Stimulated activated CD4-positive, alpha-beta T cell treated with anti-CD3 and anti-CD28 coated beads, TNF-alpha, amount 100 ng/mL, for 48 hours (primary cell): ENCODE measurements around the gene GPBP1.
"Not testable (repeated sequence)": the region's sequence is repeated elsewhere in the genome, so short reads cannot be mapped to it uniquely, and the experiment has no call there.

Source experiments
- DNase-seq, 3 donors: peaks; one replicate each; pipeline ENCODE4 v3.0.0-alpha.2; 2020; ENCODE audit warnings: low read depth in 3 of 3

GPBP1 gene

GRCh38 chr5:57173319-57174127, at the start of gene GPBP1:
TSS of gene GPBP1 (plus strand) at chr5:57174059. CDS start at chr5:57214131, 40,072 bp downstream.
- peak; percentile 95 to 98 (median 96) for DNase-seq

GRCh38 chr5:57128325-57128724, 45.5 kb upstream of the GPBP1 start:
- no peak for DNase-seq

GRCh38 chr5:57133574-57133973, 40.3 kb upstream of the GPBP1 start:
- no peak for DNase-seq

GRCh38 chr5:57137401-57137800, 36.5 kb upstream of the GPBP1 start:
- DNase-seq, result no peak

GRCh38 chr5:57152316-57152715, 21.5 kb upstream of the GPBP1 start:
- no peak for DNase-seq

DNA sequence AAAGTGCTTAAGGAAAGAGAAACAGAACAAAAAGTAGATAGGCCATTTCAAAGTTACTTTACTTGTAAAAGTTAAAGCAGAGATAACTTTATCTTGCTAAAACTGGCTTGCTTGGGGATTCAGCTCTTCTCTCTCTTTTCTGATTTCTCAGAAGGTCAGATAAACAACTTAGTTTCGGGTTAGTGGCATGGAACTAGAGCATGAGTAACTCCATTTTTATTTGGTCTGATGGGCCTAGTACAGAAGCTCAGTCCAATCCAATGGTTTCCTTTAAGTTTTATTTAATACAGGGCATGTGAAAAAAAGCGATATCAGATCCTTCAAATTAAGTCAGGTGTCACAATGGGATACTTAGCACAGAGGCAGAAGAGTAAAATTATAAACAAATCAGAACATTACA, 18.8 kb upstream of the GPBP1 start:
- DNase-seq, result no peak

DNA sequence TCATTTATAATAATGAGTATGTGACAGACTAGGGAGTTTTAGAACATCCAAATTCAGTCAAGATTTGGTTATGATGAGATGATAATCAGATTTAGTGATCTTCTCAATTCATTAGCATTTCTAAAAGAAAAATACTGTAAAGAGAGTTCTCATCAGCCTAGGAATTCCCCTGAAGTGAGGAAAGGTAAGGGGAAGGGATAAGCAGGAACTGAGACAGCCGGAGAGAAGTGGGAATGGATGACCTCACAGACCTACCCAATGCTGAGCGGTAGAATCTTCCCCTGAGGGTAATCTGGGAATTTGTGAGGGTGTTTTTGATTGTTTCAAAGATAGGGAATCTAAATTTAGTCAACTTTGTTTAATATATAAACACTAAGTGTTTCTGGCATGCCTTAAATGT, 16.7 kb upstream of the GPBP1 start:
- DNase-seq, result no peak

DNA sequence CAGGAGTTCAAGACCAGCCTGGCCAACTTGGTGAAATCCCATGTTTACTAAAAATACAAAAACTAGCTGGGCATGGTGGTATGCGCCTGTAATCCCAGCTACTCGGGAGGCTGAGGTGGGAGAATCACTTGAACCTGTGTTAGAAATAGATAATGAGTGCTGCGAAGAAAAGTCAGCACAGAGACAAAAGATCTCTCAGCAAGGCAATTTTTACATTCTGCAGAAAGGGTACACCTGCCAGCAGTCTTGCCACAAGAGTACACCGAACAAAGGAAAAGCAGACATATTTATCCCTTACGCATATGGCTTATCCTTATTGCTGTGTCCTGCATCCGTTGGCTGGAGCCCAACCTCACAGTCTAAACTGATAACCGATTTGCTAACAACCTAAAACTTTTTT, 16.2 kb upstream of the GPBP1 start:
- no peak for DNase-seq

DNA sequence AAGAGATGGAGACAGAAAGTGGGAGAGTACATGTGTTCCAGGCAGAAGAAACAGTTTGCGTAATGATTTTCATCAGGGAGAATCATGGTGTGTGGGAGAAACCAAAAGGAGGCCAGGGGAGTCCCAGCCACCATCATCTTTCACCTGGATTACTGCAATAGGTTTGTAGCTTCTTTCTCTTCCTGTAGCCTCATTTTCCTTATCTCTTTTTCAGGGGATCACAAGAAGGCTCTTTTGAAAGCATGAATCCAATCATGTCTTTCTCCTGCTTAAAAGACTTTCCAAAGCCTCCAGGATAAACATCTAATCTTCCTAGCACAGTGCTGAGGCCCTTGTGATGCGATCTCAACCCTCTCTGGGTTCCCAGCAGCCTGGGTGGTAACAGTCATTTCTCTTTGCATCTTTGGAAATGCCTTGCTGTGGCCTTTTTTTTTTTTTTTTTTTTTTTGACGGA, 10.3 kb upstream of the GPBP1 start:
- DNase-seq, result no peak

DNA sequence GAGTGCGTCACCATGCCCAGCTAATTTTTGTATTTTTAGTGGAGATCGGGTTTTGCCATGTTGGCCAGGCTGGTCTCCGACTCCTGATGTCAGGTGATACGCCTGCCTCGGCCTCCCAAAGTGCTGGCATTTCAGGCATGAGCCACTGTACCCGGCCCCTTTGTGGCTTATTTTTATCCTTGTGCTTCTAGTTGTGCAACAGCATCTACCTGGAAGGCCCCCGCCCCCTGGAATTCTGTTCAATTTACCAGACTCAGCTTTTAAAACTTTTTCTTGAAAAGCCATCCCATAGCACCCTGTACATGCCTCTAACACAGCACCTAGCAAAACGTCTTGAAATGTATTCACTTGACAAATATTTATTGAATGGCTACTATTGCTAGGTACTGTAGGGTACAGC, 9.7 kb upstream of the GPBP1 start:
- no peak for DNase-seq

DNA sequence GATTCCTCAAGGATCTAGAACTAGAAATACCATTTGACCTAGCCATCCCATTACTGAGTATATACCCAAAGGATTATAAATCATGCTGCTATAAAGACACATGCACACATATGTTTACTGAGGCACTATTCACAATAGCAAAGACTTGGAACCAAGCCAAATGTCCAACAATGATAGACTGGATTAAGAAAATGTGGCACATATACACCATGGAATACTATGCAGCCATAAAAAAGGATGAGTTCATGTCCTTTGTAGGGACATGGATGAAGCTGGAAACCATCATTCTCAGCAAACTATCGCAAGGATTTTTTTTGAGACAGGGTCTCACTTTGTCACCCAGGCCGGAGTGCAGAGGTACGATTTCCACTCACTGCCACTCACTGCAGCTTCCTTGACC, 8.7 kb upstream of the GPBP1 start:
- DNase-seq, result not testable (repeated sequence)

DNA sequence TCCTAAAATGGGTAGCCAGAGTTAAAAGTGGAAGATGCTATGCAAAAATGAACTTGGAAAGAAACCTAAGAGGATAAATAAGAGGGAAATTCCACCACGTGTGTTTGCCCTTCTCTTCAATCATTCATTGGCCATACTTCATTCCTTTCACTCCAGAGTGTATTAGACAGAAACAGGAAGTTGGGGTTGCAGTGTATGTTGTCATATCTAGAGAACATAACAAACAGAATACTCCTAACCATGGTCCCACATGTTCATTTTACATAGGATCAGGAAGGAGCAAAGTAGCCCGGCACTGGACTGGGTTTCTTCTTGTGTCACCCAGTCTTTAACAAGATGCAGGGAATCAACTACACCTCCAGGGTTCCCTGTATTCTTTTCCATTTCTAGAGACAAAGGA, 7.6 kb upstream of the GPBP1 start:
- DNase-seq, result no peak

DNA sequence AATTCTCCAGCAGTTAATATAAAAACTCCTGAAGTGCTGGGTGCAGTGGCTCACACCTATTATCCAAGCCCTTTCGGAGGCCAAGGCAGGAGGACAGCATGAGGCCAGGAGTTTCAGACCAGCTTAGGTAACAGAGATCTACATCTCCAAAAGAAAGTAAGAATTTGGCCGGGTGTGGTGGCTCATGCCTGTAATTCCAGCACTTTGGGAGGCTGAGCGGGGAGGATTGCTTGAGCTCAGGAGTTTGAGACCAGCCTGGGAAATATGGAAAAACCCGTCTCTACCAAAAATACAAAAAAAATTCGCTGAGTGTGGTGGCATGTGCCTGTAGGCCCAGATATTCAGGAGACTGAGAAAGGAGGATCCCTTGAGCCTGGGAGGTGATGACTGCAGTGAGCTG, 6.7 kb upstream of the GPBP1 start:
- DNase-seq, result no peak

DNA sequence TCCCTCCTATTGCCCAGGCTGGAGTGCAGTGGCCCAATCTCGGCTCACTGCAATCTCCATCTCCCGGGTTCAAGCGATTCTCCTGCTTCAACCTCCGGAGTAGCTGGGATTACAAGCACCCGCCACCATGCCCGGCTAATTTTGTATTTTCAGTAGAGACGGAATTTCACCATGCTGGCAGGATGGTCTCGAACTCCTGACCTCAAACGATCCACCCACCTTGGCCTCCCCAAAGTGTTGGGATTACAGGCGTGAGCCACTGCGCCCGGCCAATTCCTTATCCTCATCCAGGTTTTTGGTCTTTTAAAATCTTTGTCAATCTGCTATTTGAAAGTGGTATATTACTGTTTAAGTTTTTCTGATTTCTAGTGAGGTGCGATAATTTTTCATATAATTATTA, 3.7 kb upstream of the GPBP1 start:
- not testable (repeated sequence) for DNase-seq

- DNase-seq, result no peak
These were observed 1.9 kb upstream of the GPBP1 start for GRCh38 chr5:57171816-57172465.

GRCh38 chr5:57172466-57173318, 1.2 kb upstream of the GPBP1 start:
- DNase-seq, result no peak

- DNase-seq, result no peak
These were observed 450 bp downstream of the GPBP1 start for GRCh38 chr5:57174128-57174889.

DNA sequence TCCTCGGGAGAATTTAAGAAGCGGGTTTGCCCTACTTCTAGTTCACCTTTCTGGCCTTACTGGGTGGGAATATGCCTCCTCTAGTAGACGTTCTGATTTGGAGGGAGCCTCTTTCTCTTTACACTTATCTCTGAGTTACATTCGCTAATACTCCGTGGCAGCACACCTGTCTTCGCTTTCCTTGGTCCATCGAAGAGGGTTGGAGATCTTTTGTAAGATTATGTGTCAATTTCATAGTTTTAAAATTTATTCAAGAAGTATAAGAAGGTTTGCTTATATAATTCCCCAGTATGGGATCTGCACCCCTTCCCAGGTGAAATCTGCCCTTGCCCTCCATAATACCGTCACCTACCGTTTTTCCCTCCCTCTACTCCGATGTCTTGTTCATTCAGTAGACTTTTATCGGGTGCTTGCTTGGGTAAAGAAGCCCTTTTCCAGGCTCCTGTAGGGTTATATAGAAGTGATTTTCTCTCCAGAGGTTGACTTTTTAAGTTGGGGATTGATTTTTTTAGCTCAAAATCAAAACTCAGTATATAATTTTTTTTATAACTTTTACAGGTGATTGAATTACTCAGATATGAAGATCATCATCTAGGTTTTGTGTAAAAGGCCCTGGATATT, 1.1 kb downstream of the GPBP1 start:
- DNase-seq, result no peak

DNA sequence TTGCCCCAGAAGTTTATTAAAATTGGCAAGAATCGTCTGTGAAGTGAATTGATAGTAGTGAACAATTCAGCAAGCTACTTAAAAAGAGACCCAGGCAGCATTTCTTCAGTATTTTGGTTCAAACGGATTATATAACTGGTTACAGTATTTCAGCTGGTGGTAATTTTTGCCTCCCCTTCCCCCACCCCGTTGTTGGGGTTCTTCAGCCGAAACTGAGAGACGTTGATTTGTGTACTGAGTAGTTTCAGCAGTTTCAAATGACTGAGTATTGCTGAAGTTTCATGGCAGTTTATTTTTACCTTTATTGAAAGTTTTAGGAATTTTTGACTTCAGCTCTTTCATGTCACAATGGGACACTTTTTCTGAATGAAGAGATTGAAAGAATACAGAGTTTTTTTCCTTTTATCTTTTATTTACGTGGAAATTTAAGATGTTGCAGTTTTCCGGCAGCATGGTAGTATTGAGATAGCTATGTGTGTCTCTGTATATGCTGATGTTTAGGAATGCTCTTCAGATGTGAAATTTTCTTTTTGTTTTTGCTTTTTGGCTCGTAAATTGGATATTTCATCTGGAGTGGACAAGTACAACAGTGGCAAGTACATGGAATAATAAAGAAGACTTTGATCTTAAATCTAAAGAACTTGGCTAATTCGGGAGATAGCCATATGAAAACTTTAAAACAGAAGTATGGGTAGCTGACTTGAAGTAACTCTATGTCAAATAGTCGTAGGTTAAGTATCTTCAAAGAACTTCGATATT, 1.9 kb downstream of the GPBP1 start:
- DNase-seq, result peak in 2 of 3 donors; percentile 12 to 43

DNA sequence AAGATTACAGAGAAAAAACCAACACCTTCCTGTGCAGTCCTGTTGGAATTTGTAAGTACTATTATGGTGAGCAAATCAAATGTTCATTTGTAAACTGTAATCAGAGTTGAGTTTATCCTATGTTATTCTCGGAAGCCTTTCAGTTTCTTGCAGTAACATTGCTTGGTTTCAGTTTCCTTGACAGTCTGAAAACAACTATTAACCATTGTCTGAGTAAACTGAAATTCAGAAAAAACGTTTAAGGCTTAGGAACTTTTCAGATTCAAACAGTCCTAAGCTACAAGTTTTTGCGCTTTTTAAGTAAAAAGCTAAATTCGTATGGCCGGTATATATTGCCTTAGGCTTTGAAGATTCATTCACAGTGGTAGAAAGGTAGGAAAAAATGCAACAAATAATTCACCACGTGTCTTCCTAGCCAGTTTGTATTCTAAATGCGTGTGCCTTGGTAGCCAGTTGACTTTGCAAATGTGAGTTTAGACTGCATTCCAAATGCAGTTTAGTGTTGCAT, 2.5 kb downstream of the GPBP1 start:
- DNase-seq, result no peak
